Transverse colon (tissue), 4 donors: ENCODE results near the gene TMPRSS9. TPM values are rescaled to one million over a fixed set of nuclear protein-coding genes. Genes with fewer than 3 reads are reported as not detected.
A peak's percentile ranks its signal among the peaks of the same experiment; 100 is the strongest.
"Not testable (repeated sequence)": the region's sequence is repeated elsewhere in the genome, so short reads cannot be mapped to it uniquely, and the experiment has no call there.

Experiments
- DNase-seq: peaks from one replicate; pipeline ENCODE4 v3.0.0-alpha.2; 2019
- H3K27ac ChIP-seq, 4 donors: fragments of 200-600 bp; sonication (generic); 2 replicates each; pipeline ENCODE4 v1.5.1; 2016 to 2018; ENCODE audit warnings: inconsistent platforms in 4 of 4
- H3K27me3 ChIP-seq: fragments of 200-600 bp; sonication (generic); 2 replicates; pipeline ENCODE4 v1.5.1; 2017; ENCODE audit warnings: inconsistent platforms
- H3K36me3 ChIP-seq, 4 donors: fragments of 200-600 bp; sonication (generic); 2 replicates each; pipeline ENCODE4 v1.5.1; 2017 to 2019; ENCODE audit warnings: inconsistent platforms in 4 of 4
- H3K4me1 ChIP-seq, 4 donors: fragments of 200-600 bp; sonication (generic); 2 replicates each; pipeline ENCODE4 v1.5.1; 2017 to 2020; ENCODE audit warnings: inconsistent platforms in 4 of 4
- H3K4me3 ChIP-seq, 4 donors: fragments of 200-600 bp; sonication (generic); 1 replicate in 1 of 4; 2 replicates in 3 of 4; pipeline versions ENCODE4 v1.5.1 to v1.6.1; 2017 to 2019; ENCODE audit warnings: inconsistent platforms in 4 of 4
- H3K9me3 ChIP-seq, 2 donors: fragments of 200-600 bp; sonication (generic); 2 replicates each; pipeline ENCODE4 v1.5.1; 2017 to 2019; ENCODE audit warnings: inconsistent platforms in 2 of 2
- CTCF ChIP-seq, 5 experiments: fragments of 200-600 bp in 3 of 5; fragments of 450-650 bp in 2 of 5; sonication (generic) in 3 of 5; IDR thresholded peaks; 1 replicate in 2 of 5; 2 replicates in 3 of 5; pipeline ENCODE4 v1.5.1; 2016 to 2017; ENCODE audit warnings: antibody characterized with exemption in 5 of 5, inconsistent platforms in 3 of 5, mild to moderate bottlenecking in 2 of 5, moderate library complexity in 1 of 5
- EP300 ChIP-seq: sonication (generic); formaldehyde crosslinking; IDR thresholded peaks from one replicate; pipeline ENCODE4 v1.6.1; 2017; ENCODE audit warnings: antibody characterized with exemption, low read depth
- POLR2A ChIP-seq: fragments of 450-650 bp; IDR thresholded peaks from one replicate; pipeline ENCODE4 v1.6.1; 2016; ENCODE audit warnings: antibody characterized with exemption, mild to moderate bottlenecking, moderate library complexity
- POLR2AphosphoS5 ChIP-seq, 3 donors: sonication (generic); formaldehyde crosslinking; IDR thresholded peaks; one replicate each; pipeline ENCODE4 v1.6.1; 2016; ENCODE audit warnings: antibody characterized with exemption in 3 of 3
- WGBS, 2 donors: methylation state at CpG; one replicate each; pipeline ENCODE4 v1.1.5; 2018; ENCODE audit warnings: low coverage in 1 of 2; 5-methylcytosine and 5-hydroxymethylcytosine counted together
- in situ Hi-C, 4 donors: fragments of 200-750 bp; cut with MboI; loops; one replicate each; pipeline versions ENCODE4 v1.15.0 to v1.15.1; 2017; ENCODE audit warnings: low sequenced_read_pairs in 3 of 4, low pct_ligation_motif_present in 1 of 4, low pct_unique_long_range_greater_than_20kb in 1 of 4
- intact Hi-C: fragments of 100-400 bp; cut with DNase I; formaldehyde crosslinking; loops from one replicate; pipeline ENCODE4 v1.15.1; 2023; ENCODE audit warnings: low total_unique reads
- total RNA-seq, 4 donors: library from RNA; depleted of rRNA; stranded (reverse); fragments of >200 nt; gene quantifications; one replicate each; pipeline ENCODE4 v1.1.0, GENCODE V29; 2016

TMPRSS9 gene
- total RNA-seq, 4 donors from 2014 or later = 0.27 TPM; not detected in 3

- Histone ChIP-seq H3K4me3 (no peak overlapping the region), H3K9me3 (no peaks in the 10 kb centered on the region), H3K36me3 (no peaks in the 10 kb centered on the region), H3K27me3 (no peaks in the 10 kb centered on the region), H3K4me1 (peaks cover 10 to 32% (median 30%) of the 10 kb centered on the region in 4 donors), H3K27ac (no peak overlapping the region)
- intact Hi-C loops (no loop called here), in situ Hi-C loops (loop anchor here in 1 of 4 donors (10.0 kb wide), 1 partner anchor 155 kb away; no protein-coding TSS in a partner anchor)
- TF ChIP-seq POLR2A (no peak), CTCF (IDR thresholded peaks at IDR 0.05) (no peak), EP300 (no peak), POLR2AphosphoS5 (IDR thresholded peaks at IDR 0.05) (no peak)
- DNase-seq = no peak
- WGBS, 2 donors = 100% methylated on average over 1 of the region's 1 CpG; no CpG with 5 or more reads in 1 of the 2 donors
These were observed 100.2 kb downstream of the TMPRSS9 start for GRCh38 chr19:2460245-2460644.

- Histone ChIP-seq H3K27me3 (no peaks in the 10 kb centered on the region), H3K4me3 (peak overlapping the region; percentile 43 to 64 (median 50)), H3K27ac (peak overlapping the region; percentile 33 to 73 (median 44)), H3K4me1 (peaks cover 3 to 23% (median 20%) of the 10 kb centered on the region in 4 donors), H3K9me3 (no peaks in the 10 kb centered on the region), H3K36me3 (no peaks in the 10 kb centered on the region)
- DNase-seq = peak; percentile 54
- TF ChIP-seq POLR2AphosphoS5 (IDR thresholded peaks at IDR 0.05) (no peak), CTCF (IDR thresholded peaks at IDR 0.05) (peak in 1 of 5 experiments; percentile 15)
- intact Hi-C loops (no loop called here), in situ Hi-C loops (loop anchor here in 1 of 4 donors (10.0 kb wide), 1 partner anchor 153 kb away; no protein-coding TSS in a partner anchor)
- whole genome bisulfite sequencing, 2 donors = 1 to 20% methylated on average over 1 to 48 of the region's 62 CpGs
These were observed 101.9 kb downstream of the TMPRSS9 start for GRCh38 chr19:2461751-2462634.

- H3K4me1 ChIP-seq = peaks cover 3 to 17% (median 15%) of the 10 kb centered on the region in 4 donors
- peak overlapping the region in 3 of 4 donors; percentile 43 to 64 (median 48) for H3K4me3 ChIP-seq
- H3K27me3 ChIP-seq = no peaks in the 10 kb centered on the region
- H3K9me3 ChIP-seq = no peaks in the 10 kb centered on the region
- TF ChIP-seq CTCF (IDR thresholded peaks at IDR 0.05) = no peak
- TF ChIP-seq POLR2AphosphoS5 (IDR thresholded peaks at IDR 0.05) = peak in 2 of 3 donors; percentile 48 to 65
- peak; percentile 82 for DNase-seq
- intact Hi-C loops = no loop called here
- WGBS, 2 donors = 4 to 14% methylated on average over 9 to 45 of the region's 46 CpGs
- in situ Hi-C loops = loop anchor here in 1 of 4 donors (10.0 kb wide), 1 partner anchor 152 kb away; no protein-coding TSS in a partner anchor
- H3K36me3 ChIP-seq = no peaks in the 10 kb centered on the region
- H3K27ac ChIP-seq = peak overlapping the region; percentile 33 to 73 (median 44)
These were observed 102.8 kb downstream of the TMPRSS9 start for GRCh38 chr19:2462635-2463421.

GRCh38 chr19:2463694-2464093, 103.6 kb downstream of the TMPRSS9 start:
- intact Hi-C loops, H3K27me3 ChIP-seq, H3K36me3 ChIP-seq, H3K4me3 ChIP-seq, H3K9me3 ChIP-seq, DNase-seq: not testable (repeated sequence)
- H3K4me1 ChIP-seq = peaks cover 3 to 17% (median 15%) of the 10 kb centered on the region in 4 donors
- 93% methylated on average over 5 of the region's 5 CpGs; no CpG with 5 or more reads in 1 of the 2 donors for WGBS, 2 donors
- in situ Hi-C loops = loop anchor here in 1 of 4 donors (10.0 kb wide), 1 partner anchor 151 kb away; no protein-coding TSS in a partner anchor
- H3K27ac ChIP-seq = peak overlapping the region in 2 of 4 donors; percentile 5 to 38
